NB4 (cell line): ENCODE data around the gene STPG4.
"Not testable (repeated sequence)": the region's sequence is repeated elsewhere in the genome, so short reads cannot be mapped to it uniquely, and the experiment has no call there.

Experiments
- CTCF ChIP-seq: IDR thresholded peaks from one replicate; pipeline ENCODE4 v1.5.1; 2012; ENCODE audit warnings: low read depth, low read length
- MAX ChIP-seq: IDR thresholded peaks from 2 replicates; pipeline ENCODE4 v1.6.1; 2011; ENCODE audit warnings: low read depth, low read length
- MYC ChIP-seq: IDR thresholded peaks from 2 replicates; pipeline ENCODE4 v1.6.1; 2011; ENCODE audit warnings: low read depth, low read length
- POLR2A ChIP-seq: IDR thresholded peaks from 2 replicates; pipeline ENCODE4 v1.6.1; 2011; ENCODE audit warnings: mild to moderate bottlenecking; ENCODE audit not compliant: insufficient read length; ENCODE audit errors: extremely low read depth

GRCh38 chr2:47120424-47120823, 34.7 kb downstream of the STPG4 start:
- not testable (repeated sequence) for TF ChIP-seq MAX, CTCF, POLR2A, MYC
